HG03469 (cell line): Measurements from ENCODE around the gene TXNRD3.

ENCODE experiments used
- ATAC-seq: cut with Tn5 transposase; IDR thresholded peaks from one replicate; pipeline ENCODE4 v1.9.1; 2021; ENCODE audit warnings: mild to moderate bottlenecking, moderate library complexity, moderate number of reproducible peaks; ENCODE audit not compliant: unreplicated experiment

Gene TXNRD3

GRCh38 chr3:126672741-126673140 is 17.8 kb upstream of the TXNRD3 start:
- no peak for ATAC-seq

DNA sequence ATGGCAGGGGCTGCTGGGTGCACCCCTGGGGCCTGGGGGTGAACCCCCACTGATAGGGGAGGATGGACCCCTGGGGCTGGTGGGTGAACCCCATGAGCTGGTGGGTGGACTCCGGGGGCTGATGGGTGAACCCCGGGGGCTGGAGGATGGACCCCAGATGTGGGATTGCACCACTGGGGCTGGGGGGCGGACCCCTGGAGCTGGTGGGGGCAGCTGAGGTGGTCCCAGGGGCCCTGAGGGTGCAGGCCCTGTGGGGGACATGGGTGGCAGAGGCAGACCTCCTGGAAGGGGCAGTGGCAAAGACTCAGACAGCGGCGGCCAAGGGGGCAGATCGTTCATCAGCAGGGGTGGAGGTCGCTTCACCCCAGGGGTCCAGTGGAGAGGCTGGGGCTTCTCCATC is 17.4 kb upstream of the TXNRD3 start:
- no peak for ATAC-seq

GRCh38 chr3:126671521-126671920 is 16.6 kb upstream of the TXNRD3 start:
- ATAC-seq, result no peak

- no peak for ATAC-seq
Measured at GRCh38 chr3:126668450-126669401, 13.8 kb upstream of the TXNRD3 start.

DNA sequence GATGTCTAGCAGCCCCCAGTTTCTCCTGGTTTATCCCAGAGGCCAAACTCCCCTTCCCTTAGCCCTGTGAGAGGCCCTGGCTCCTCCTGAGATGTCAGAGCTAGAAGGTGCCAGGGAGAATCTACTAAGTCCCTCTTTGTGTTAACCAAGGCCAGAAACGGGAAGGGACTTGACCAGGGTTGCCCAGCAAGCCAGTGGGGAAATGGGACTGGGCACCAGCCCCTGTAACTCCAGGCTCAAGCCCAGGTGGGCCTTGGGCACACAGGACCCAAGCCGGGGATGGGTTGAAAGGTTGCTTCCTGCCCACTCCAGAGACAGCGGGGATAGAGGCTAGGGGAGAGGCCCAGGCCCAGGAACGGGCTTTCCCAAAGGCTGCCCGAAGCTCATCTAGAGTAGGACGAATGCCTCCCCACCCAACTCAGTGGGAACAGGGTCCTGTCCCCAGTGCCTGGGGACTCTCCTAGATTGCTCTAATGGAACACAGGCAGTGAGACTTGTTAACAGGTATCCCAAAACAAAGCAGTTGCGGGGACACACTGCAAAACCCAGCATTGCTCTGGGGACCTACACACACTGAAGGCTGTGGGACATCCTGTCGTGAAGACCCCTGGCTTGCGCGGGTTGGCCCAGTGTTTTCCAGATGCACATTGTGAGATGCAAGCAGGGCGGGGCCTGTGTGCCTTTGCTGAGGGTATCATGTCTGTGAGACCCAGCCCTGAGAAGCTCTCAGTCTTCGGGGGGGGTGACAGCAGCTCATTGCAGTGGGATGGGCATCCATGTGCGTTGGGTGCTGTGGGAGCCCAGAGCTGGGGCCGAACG is 12.9 kb upstream of the TXNRD3 start:
- ATAC-seq, result no peak

DNA sequence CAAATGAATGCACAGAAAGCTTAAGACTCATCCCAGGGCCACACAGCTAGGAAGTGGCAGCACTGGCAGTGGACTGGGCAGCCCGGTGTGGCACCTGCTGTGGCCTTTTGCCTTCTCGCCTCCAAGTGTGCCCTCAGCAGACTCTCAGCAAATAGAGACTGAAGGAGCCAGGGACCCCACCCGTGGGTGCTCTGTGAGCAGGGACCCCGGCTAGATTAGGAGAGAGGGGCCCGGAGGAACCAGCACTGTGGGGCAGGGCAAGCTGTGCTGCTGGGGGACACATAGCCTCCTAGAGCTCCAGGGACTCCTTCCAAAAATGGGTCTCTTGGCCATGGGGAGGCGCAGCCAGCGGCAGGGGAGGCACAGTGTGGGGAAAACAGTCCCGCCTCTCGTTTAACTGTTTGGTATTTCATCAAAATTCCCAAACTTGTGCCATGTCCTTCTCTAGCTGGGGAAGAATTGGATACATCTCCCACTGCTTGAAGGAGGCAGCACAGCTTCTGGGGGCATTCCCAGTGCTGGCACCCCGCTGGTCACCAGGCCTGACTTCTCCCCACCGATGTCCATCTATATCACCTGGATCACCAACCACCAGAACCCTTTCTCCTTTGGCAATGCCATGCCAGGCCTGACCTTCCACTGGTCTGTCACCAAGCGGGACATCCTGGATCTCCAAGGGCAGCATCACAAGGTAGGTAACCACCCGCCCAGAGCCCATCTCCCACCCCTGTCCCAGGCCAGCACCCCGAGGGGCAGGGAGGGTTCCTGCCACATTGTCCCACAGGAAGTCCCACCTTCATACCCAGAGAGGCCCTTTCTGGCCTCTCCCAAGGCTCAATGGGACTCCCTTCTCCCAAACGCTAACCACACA is 12.0 kb upstream of the TXNRD3 start:
- ATAC-seq, result no peak

- ATAC-seq, result no peak
Measured at GRCh38 chr3:126665959-126666657, 11.2 kb upstream of the TXNRD3 start.

DNA sequence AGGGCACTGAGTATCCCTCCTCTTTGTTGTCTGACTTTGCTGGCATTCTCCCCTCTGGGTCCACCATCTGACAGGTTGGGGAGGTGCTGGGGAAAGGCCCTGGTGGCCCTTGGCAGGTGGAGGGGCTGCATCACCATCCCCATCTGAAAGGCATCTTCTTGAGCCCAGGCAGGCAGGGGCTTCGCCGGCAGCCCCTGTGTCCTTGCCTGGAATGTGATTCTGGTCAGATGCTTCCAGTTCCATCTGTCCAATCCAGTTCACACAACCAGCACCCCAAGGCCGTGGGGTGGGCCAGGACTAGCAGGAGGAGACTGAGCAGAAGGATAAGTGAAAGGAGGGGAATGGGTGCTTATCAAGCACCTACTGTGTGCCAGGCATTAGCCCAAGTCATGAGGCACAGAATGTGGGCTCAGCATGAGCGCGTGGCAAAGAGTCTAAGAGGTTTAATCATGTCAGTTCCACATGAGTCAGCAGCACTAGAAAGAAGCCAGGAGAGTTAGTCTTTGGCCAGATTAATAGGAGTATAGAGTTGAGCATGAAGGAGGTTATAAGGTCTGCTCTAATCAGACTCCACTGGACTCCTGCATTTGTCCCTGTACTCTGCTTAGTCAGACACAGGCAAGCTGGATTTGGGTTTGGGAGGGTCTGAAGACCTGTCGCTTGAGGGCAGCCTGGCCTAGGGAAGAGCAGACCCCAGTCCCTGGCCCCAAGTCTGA is 10.5 kb upstream of the TXNRD3 start:
- no peak for ATAC-seq

- no peak for ATAC-seq
Measured at GRCh38 chr3:126664591-126665214, 9.8 kb upstream of the TXNRD3 start.

GRCh38 chr3:126663750-126664149 is 8.8 kb upstream of the TXNRD3 start:
- no peak for ATAC-seq

DNA sequence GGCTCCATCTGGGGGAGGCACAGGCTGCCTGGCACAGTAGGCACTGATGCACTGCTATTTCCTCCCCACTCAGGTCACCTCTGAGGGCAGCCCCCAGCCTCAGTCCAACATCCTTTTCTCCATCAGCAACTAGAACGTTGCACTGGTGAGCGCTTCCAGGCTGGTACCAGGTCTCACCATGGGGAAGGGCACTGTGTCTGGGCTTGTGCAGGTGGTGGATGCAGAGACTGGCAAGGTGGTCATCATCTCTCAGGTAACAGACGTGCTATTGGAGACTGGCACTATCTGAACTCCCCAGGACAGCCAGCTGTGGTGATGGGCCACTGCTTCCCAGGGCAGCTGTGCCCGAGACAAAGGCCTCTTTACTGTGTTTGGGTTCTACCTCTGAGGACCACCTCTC is 8.3 kb upstream of the TXNRD3 start:
- no peak for ATAC-seq

DNA sequence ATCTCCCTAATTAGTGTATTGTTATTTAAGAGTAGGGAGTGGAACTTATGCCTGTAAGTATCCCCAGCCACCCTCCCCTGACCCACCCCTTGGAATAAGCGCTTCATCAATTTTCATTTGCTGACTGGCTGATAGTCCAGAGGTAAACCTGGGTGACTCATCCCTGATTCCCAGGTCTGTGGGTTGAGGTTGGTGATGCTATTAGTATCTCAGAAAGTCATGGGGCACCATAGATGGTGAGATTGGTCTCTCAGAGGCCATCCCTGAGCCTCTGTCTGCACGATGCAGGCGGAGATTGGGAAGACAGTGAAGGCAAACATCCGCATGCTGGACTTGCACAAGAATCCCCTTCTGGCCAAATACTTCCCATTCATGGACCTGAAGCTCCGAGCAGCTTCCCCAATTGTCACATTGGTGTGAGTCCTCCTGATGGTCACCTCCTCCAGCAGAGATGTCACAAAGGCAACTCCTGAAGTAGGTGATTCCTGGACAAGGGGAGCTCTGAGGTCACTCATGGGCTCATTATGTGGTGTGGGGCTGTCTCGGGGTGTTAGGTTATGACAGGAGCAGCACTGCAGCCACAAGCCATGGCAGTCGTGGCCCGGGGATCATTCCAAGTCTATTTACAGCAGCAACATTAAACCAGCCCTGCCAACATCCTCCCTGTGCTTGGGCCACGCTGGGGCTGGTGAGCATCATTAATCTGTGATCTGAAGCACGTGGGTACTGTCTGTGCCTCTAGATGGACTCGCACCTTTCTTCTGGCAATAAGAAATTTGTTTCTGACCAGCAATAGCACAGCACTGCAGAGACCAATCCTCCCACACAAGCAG is 6.8 kb upstream of the TXNRD3 start:
- ATAC-seq, result no peak

DNA sequence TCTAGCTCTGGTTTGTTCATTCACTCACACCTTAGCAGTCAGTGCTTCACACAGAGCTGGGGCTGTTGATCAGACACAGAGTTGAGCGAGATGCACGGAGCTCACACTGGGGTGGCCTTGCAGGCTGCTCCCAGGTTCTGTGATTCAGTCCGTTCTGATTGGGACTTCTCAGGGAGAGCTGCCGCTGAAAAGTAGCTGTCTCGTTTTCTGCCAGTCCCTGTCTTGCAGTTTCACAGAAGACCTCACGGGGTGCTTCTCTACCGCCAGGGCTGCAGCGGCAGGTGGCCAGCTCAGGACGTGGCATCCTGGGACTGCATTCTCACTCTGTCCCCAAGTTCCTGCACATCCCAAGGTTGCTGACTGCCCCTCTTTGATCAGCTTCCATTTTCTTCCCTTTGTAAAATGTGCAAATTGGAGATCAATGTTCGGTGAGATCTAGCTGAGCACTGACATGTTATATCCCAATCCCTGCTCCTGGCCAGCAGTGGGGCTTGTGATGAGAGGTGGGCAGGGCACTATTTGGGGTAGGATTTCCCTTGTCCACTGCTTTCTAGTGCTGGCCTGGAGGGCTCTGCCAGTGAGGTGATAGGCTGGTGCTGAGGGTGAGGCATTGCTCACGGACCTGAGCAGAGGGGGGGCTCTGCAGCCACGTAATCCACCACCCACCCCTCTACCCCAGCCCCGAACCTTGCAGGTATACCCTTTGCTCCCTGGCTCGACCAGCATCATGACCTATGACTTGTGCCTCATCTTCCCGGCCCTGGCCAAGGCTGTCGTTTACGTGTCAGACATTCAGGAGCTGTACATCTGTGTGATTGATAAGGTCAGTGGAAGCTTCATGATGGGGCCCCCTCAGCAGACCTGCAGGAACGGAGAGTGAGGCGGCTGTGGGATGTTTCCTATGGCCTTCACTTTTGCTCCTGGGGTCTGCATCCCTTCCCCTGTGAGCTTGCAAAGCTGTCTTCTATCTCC is 5.3 kb upstream of the TXNRD3 start:
- no peak for ATAC-seq

DNA sequence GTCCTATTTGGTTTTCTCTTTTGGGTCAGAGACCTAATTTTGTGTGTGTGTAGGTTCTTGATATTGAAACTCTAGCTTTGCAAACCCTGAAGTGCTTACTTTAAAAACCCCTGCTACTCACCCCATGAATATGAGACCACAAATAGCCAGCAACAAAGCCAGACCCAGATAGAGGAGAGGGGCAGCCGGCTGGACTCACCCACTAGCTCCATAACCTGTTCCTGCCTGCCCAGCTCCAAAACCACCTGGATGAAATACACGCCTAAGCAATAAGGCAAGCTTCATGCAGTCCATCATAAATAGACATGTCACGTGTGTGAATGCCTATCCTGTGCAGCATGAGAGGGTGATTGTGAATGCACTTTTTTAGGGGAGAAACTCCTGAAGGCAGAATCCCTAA is 3.7 kb upstream of the TXNRD3 start:
- ATAC-seq, result no peak

GRCh38 chr3:126657901-126658300 is 3.0 kb upstream of the TXNRD3 start:
- ATAC-seq, result no peak

- no peak for ATAC-seq
Measured at GRCh38 chr3:126656371-126657134, 1.6 kb upstream of the TXNRD3 start.
